ENCODE measurements around the gene CEACAM19.

- TF ChIP-seq CTCF (IDR thresholded peaks at IDR 0.05) = no peak
- TF ChIP-seq POLR2AphosphoS5 (IDR thresholded peaks at IDR 0.05; ENCODE audit: low read depth, low read length) = no peak
- no peak for TF ChIP-seq REST (IDR thresholded peaks at IDR 0.05; ENCODE audit: insufficient read depth in 1 of 2, low read depth in 2 of 2, low read length in 1 of 2)
- no peak for TF ChIP-seq SIN3A (IDR thresholded peaks at IDR 0.05; ENCODE audit: borderline replicate concordance, insufficient read depth, low read depth, low read length)
- no peak for TF ChIP-seq TCF7L2 (IDR thresholded peaks at IDR 0.05; ENCODE audit: low read depth, low read length)
These were observed 16.6 kb downstream of the CEACAM19 start for GRCh38 chr19:44687888-44688287.
